D341Med (cell line): ENCODE data around the gene SUSD3.
"Not testable (repeated sequence)": the region's sequence is repeated elsewhere in the genome, so short reads cannot be mapped to it uniquely, and the experiment has no call there.

Experiments
- DNase-seq: peaks from one replicate; pipeline ENCODE4 v3.0.0; 2012; ENCODE audit warnings: low spot score

SUSD3 gene

GRCh38 chr9:93058355-93059010 is at the start of gene SUSD3:
SUSD3 (plus strand) TSS chr9:93058701; CDS start chr9:93058743, 42 bp downstream.
- DNase-seq: no peak

DNA sequence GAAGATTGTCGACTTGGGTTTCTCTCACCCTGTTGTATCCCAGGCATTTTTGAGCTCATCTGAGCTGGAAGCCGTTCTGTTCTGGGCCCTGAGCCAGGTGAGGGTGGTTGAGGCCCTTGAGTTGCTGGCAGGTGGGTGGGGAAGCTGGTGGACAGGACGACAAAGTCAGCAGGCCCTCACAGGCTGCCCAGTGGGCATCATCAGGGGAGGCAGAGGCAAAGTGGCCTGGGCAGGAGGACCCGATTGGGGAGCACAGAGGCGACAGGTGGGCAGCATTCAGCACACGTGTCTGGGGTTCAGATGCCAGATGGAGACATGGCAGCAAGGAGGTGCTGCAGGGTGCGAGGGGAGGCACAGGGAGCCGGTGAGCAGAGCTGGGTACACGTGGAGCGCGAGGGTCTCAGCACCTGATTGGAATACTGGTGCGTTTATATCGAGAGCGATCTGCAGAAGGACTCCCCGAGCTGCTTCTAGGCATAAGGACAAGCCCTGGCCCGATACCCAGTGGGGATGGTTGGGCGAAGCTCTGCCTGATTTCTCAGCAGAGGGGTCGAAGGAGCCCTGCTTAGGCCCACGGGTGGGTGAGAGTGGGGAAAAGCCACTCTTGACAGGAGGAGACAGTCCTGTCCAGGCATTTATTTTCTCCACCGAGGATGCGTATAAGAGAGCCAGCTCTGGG is 49.0 kb upstream of the SUSD3 start:
- peak; percentile 18 for DNase-seq

DNA sequence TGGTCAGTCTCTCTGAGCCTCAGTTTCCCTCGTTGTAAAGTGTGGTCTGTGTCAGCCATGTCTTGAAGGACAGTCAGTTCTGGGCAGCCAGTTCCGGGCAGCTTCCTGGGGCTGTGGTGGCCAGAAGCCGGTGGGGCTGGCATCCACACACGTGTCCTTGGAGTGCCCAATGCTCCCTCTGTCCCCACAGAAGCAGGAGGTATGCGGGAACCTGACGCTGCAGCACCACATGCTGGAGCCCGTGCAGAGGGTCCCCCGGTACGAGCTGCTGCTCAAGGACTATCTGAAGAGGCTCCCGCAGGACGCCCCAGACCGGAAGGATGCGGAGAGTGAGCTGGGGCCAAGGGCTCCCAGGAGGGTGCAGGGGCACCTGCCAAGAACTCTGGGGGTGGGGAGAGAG is 48.4 kb upstream of the SUSD3 start:
- peak; percentile 19 for DNase-seq

- no peak for DNase-seq
Observed at GRCh38 chr9:93010704-93011103, 47.8 kb upstream of the SUSD3 start.

DNA sequence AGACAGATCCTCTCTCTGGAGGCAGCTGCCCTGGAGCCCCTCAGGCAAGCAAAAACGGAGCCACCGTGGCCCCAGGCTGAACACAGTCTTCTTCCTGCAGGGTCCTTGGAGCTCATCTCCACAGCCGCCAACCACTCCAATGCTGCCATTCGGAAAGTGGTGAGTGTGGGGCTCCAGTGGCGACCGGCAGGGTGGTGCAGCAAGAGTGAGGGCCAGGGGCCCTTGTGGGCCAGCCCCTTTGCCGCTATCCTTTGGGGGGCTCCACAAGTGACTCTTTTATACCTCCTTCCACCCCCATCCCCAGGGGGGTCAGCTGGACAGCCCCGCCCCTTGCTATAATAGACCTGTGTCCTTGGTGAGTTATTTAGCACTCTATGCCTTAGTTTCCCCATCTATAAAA is 47.4 kb upstream of the SUSD3 start:
- DNase-seq: peak; percentile 15

GRCh38 chr9:93012963-93013855 is 45.3 kb upstream of the SUSD3 start:
- peak; percentile 15 for DNase-seq

GRCh38 chr9:93013856-93014582 is 44.5 kb upstream of the SUSD3 start:
- DNase-seq: peak; percentile 15

DNA sequence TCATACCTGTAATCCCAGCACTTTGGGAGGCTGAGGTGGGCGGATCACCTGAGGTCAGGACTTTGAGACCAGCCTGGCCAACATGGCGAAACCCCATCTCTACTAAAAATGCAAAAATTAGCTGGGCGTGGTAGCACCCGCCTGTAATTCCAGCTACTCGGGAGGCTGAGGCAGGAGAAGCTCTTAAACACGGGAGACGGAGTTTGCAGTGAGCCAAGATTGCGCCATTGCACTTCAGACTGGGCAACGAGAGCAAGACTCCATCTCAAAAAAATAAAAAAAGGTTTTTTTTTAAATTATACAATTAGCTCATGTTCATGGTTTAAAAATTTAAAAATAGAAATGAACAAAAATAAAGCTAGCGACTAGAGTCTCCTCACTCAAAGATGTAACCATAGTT is 43.3 kb upstream of the SUSD3 start:
- DNase-seq: not testable (repeated sequence)

DNA sequence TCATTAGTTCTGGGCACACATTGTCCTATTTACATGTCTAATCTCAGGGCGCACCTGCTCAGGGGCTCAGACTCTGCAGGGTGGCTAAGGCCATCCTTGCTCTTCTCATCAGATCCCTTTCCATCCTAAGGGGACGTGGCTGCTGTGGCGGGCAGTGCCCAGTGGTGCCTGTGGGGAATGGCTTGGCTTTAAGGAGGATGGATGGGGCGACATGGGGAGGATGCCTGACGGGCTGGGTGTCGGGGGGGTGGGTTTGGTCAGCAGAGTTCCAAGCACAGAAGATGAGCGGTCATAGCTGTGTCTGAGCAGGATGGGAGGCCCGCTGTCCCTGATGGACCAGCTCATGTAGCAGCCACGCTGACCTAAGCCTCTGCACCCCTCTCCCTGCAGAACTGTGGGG is 40.9 kb upstream of the SUSD3 start:
- DNase-seq: no peak

DNA sequence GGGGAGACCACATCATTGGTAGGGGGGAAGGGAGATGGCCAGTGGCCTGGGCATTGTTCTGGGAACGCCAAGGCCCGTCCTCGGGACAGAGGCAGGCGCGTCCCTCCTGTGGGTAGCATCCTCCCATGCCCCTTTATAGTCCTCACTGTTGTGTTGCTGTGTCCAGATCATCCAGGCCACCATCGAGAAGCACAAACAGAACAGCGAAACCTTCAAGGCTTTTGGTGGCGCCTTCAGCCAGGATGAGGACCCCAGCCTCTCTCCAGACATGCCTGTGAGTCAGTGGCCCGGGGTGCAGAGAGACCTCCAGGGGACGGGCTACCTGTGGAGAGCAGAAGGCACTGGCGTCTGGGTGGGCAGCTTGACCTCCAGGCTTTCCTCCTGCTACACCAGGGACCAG is 38.4 kb upstream of the SUSD3 start:
- no peak for DNase-seq

- no peak for DNase-seq
Observed at GRCh38 chr9:93020771-93021670, 37.5 kb upstream of the SUSD3 start.

GRCh38 chr9:93022066-93022465 is 36.4 kb upstream of the SUSD3 start:
- no peak for DNase-seq

DNA sequence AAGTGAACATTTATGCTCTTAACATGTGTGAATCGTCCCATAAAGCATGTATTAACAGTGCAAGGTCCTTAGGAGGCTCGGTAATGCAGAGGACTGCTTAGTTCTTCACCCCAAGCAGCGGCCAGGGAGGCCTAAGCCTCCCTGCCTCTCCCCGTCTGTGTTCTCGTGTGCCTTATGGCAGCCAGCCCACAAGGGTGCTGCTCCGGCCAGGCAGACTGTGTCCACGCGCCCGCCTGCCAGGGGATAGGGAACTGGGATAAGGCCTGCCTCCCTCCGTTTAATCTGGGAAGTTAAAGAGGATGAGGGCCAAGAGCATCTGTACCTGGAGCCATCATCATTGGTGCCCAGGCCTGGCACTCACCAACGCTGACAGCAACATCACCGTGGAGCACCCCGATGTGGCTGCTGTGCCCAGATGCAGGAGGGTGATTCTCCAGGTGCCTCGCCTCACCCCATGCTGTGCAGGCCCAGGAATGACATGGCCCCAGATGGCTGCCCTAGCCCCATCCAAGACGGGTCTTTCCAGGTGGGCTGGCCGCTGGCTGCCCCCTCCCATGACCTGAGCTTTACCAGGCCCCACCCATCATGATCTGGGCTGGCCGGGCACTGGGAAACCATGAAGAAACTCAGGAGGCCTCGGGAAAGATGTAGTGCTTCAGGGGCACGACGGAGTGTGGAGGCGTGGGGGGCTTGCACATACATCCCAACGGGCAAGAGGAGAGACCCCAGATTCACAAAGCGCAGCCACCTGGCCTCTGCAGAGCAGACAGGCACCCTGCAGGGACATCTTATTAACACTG is 35.6 kb upstream of the SUSD3 start:
- DNase-seq: no peak

DNA sequence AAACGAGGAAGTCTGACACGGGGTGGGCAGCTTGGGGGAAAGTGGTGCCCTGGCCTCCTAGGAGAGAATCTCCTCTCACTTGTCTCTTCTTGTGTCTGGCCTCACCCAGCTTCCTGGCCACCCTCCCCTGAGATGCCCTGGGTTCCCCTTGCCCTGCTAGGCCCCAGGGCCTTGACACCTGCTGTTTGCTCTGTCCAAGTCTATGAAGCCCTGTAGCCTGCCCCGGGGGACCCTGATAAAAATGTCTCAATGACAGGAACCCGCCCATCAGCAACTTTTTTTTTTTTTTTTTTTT is 35.0 kb upstream of the SUSD3 start:
- DNase-seq: no peak

DNA sequence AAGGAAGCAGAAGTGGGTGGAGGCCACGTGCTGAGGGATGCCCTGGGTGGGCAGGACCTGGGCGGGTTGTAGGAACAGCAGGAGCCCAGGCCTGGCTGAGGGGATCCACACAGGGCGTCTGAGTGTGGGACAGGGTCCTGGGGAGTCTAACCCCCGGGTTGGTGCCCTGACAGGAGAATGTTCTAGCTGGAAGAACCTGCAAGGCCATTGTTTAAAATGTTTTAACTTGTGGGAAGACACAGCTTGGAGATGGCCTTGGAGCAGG is 33.9 kb upstream of the SUSD3 start:
- no peak for DNase-seq

DNA sequence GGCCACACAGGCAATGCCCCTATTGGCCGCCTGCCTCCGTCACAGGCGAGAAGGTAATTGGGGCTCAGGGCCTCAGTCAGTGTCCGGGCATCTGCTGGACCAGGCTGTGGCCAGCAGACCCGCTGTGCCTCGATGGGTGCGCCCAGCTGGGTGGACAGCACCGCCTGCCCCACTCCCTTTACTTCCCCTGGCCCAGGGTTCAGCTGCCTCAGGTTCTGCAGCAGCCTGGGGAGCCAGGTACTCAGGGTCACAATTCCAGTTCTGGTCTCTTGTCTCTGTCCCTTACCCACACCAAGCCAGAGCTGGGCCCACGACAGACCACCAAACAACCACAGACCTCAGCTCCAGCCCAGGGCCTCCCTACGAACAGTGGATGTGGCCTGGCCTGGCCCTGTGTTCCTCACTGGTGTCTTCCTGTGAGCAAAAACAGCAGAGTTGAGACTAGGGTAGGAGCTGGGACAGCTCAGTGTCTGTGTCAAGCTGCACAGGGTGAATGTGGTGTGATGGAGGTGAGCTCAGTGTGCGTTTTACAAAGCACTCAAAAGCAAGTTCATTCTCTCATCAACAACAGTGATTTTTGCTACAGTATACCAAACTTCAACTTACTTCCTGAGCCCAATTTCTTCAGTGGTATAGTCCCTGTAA is 33.4 kb upstream of the SUSD3 start:
- no peak for DNase-seq

DNA sequence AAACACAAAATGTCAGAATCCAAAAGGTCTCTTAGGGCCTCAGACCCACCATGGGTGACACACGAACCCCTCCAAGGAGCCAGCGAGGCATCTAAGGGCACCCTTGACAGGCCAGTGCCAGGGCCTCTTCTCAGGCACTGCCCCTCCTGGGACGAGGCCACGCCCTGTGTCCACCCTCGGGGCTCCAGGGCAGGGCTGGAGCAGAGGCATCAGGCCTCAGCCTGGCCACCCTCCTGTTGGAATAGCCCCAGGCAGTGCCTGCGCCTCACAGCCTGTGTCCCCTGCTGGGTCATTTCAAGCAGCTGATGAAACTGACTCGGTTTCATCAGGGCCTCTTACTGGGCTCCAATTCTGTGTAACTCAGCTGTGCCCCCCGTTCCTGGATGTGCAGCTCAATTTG is 32.8 kb upstream of the SUSD3 start:
- DNase-seq: no peak

GRCh38 chr9:93026640-93027039 is 31.9 kb upstream of the SUSD3 start:
- no peak for DNase-seq

- DNase-seq: no peak
Observed at GRCh38 chr9:93027750-93028149, 30.8 kb upstream of the SUSD3 start.

DNA sequence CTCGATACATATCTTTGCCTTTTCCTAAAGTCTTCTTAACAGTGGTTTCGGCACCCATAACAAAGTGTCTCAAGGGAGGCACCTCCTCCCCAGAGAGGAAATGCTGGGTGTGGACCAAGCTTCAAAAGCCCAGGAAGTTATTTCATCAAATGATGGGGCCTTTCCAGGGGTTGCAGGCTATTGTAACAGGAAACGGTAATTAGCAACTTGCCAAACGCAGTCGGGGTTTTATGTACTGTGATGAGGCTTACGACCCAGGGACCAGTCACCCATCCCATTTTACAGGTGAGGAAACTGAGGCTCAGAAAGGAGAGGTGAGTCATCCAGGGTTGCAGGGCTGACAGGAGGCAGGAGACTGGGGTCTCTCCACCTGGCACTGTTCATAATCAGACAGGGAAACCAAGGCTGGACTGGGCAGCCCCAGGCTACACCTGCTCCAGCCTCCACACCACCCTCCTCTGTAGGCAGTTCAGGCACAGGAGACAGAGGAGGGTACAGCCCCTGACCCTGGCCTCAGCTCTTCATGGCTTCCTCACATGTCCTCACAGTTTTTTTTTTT is 30.0 kb upstream of the SUSD3 start:
- no peak for DNase-seq
